Endothelial cell of umbilical vein (primary cell): Measurements from ENCODE around the gene CCNYL1. TPM values are rescaled to one million over a fixed set of nuclear protein-coding genes. Genes with fewer than 3 reads are reported as not detected.

Source experiments
- BruUV-seq: library from RNA; stranded (reverse); fragments of 400-500 nt; replicated peaks from 2 replicates; lab custom pipeline; 2021; lab: Mats Ljungman, UMichigan
- CTCF ChIA-PET: fragments of 300-600, 350-600 bp; sonication (Branson Sonifier 250); formaldehyde crosslinking; loops from one replicate; lab custom pipeline; 2021; ENCODE audit warnings: antibody characterized with exemption, inconsistent platforms; lab: Charles Lee
- POLR2A ChIA-PET: fragments of 300-600, 350-600 bp; sonication (Branson Sonifier 250); formaldehyde crosslinking; loops from one replicate; lab custom pipeline; 2021; ENCODE audit warnings: antibody characterized with exemption, inconsistent platforms; lab: Charles Lee
- DNase-seq: peaks from one replicate; pipeline ENCODE4 v3.0.0-alpha.2; 2011; ENCODE audit warnings: low read depth, low spot score
- FAIRE-seq: peaks from 2 replicates; lab custom pipeline; 2011; peaks lifted over from hg19 to GRCh38; lab: Jason Lieb, UNC
- H2AFZ ChIP-seq: 2 replicates; pipeline ENCODE4 v1.6.0; 2012; ENCODE audit warnings: low read depth, low read length, control low read depth, inconsistent platforms
- H3K27ac ChIP-seq: 2 replicates; pipeline ENCODE4 v1.5.1; 2011; ENCODE audit warnings: low read depth, mild to moderate bottlenecking, control low read depth, low read length, moderate library complexity; ENCODE audit not compliant: insufficient read depth
- H3K27me3 ChIP-seq, 2 experiments: 2 replicates each; pipeline versions ENCODE4 v1.6.0 to v1.6.1; 2011; ENCODE audit warnings: low read length in 2 of 2, mixed read lengths in 1 of 2; ENCODE audit not compliant: control insufficient read depth in 2 of 2, insufficient read depth in 2 of 2
- H3K36me3 ChIP-seq, 2 experiments: 2 replicates in 1 of 2; 3 replicates in 1 of 2; pipeline ENCODE4 v1.5.1; 2011; ENCODE audit warnings: low read length in 2 of 2, mild to moderate bottlenecking in 1 of 2, moderate library complexity in 1 of 2; ENCODE audit not compliant: control insufficient read depth in 2 of 2, insufficient read depth in 2 of 2; ENCODE audit errors: extremely low read depth in 1 of 2
- H3K4me1 ChIP-seq: 3 replicates; pipeline ENCODE4 v1.5.1; 2011; ENCODE audit warnings: mild to moderate bottlenecking, low read length; ENCODE audit not compliant: control insufficient read depth, insufficient read depth; ENCODE audit errors: extremely low read depth
- H3K4me2 ChIP-seq: 2 replicates; pipeline ENCODE4 v1.6.1; 2011; ENCODE audit warnings: low read length, control low read depth, mixed read lengths; ENCODE audit not compliant: insufficient read depth
- H3K4me3 ChIP-seq, 3 experiments: fragments of 200-600 bp in 1 of 3; sonication (generic), shearing (Covaris generic) in 1 of 3; replicated peaks in 1 of 3; 2 replicates each; pipeline ENCODE4 v1.5.1; 2011 to 2016; ENCODE audit warnings: control low read depth in 3 of 3, low read length in 3 of 3, mild to moderate bottlenecking in 2 of 3, inconsistent platforms in 1 of 3, low read depth in 1 of 3, moderate library complexity in 1 of 3; ENCODE audit not compliant: insufficient read depth in 1 of 3
- H3K79me2 ChIP-seq: 2 replicates; pipeline ENCODE4 v1.6.0; 2012; ENCODE audit warnings: low read length, inconsistent platforms; ENCODE audit not compliant: control insufficient read depth, insufficient read depth
- H3K9ac ChIP-seq: replicated peaks from 2 replicates; pipeline ENCODE3; 2011; ENCODE audit warnings: low read length, control low read depth; ENCODE audit not compliant: insufficient read depth; ENCODE audit errors: extremely low read depth
- H3K9me1 ChIP-seq: replicated peaks from 3 replicates; pipeline ENCODE4 v1.6.0; 2011; ENCODE audit warnings: mild to moderate bottlenecking, low read length; ENCODE audit not compliant: control insufficient read depth, insufficient read depth; ENCODE audit errors: extremely low read depth
- H3K9me3 ChIP-seq: replicated peaks from 2 replicates; pipeline ENCODE4 v1.5.1; 2012; ENCODE audit warnings: low read length, inconsistent platforms; ENCODE audit not compliant: control insufficient read depth, insufficient read depth
- H4K20me1 ChIP-seq: replicated peaks from 2 replicates; pipeline ENCODE3; 2011; ENCODE audit warnings: mild to moderate bottlenecking, low read length; ENCODE audit not compliant: control insufficient read depth, insufficient read depth; ENCODE audit errors: extremely low read depth
- CTCF ChIP-seq, 2 donors: IDR thresholded peaks; 1 replicate in 1 of 2; 2 replicates in 1 of 2; pipeline ENCODE4 v1.5.1; 2011; ENCODE audit warnings: low read length in 2 of 2, mild to moderate bottlenecking in 2 of 2, moderate library complexity in 2 of 2, control low read depth in 1 of 2, inconsistent platforms in 1 of 2, low read depth in 1 of 2; ENCODE audit not compliant: insufficient read depth in 1 of 2; ENCODE audit errors: extremely low read depth in 1 of 2
- EZH2 ChIP-seq: IDR thresholded peaks from 2 replicates; pipeline ENCODE4 v1.6.1; 2012; ENCODE audit warnings: borderline replicate concordance, low read depth, mild to moderate bottlenecking, moderate library complexity, low read length, inconsistent platforms; ENCODE audit not compliant: severe bottlenecking
- FOS ChIP-seq: IDR thresholded peaks from 2 replicates; pipeline ENCODE4 v1.6.1; 2011; ENCODE audit warnings: mild to moderate bottlenecking, low read length, moderate library complexity, borderline replicate concordance; ENCODE audit not compliant: insufficient read depth
- GATA2 ChIP-seq: IDR thresholded peaks from 2 replicates; pipeline ENCODE4 v1.7.0; 2011; ENCODE audit warnings: low read depth, mild to moderate bottlenecking, moderate library complexity, mixed read lengths, low read length; ENCODE audit not compliant: insufficient read length, insufficient read depth
- JUN ChIP-seq: IDR thresholded peaks from 2 replicates; pipeline ENCODE4 v1.6.1; 2011; ENCODE audit warnings: borderline replicate concordance, low read depth; ENCODE audit not compliant: insufficient read length, insufficient read depth
- MAX ChIP-seq: IDR thresholded peaks from 2 replicates; pipeline ENCODE4 v1.6.1; 2011; ENCODE audit not compliant: insufficient read depth, insufficient read length
- MYC ChIP-seq: IDR thresholded peaks from one replicate; pipeline ENCODE4 v1.6.1; 2011; ENCODE audit warnings: mild to moderate bottlenecking, low read depth, low read length
- POLR2A ChIP-seq: IDR thresholded peaks from 2 replicates; pipeline ENCODE4 v1.6.1; 2012; ENCODE audit warnings: low read depth, mild to moderate bottlenecking, control low read depth, low read length
- POLR2AphosphoS5 ChIP-seq: IDR thresholded peaks from 2 replicates; pipeline ENCODE4 v1.6.1; 2012; ENCODE audit warnings: low read depth, mild to moderate bottlenecking, control low read depth, low read length, moderate library complexity; ENCODE audit not compliant: insufficient read depth
- dilution Hi-C: fragments of 300-500 bp; cut with MboI; formaldehyde crosslinking; loops from one replicate; pipeline ENCODE4 v1.15.0; 2019; ENCODE audit warnings: low sequenced_read_pairs; ENCODE audit not compliant: extremely low pct_ligation_motif_present
- intact Hi-C: fragments of 100-400 bp; cut with micrococcal nuclease; formaldehyde crosslinking; loops from one replicate; pipeline ENCODE4 v1.10.0; 2022
- polyA plus RNA-seq, 4 experiments: library from polyadenylated mRNA; depleted of rRNA in 3 of 4; stranded (reverse) in 3 of 4; unstranded in 1 of 4; fragments of >200 nt; gene quantifications; 2 replicates each; pipeline versions ENCODE4 v1.2.1 to v1.2.3, GENCODE V29; 2011 to 2012; ENCODE audit warnings: missing spikeins in 1 of 4
- total RNA-seq: library from RNA; stranded (reverse); gene quantifications from 2 replicates; pipeline ENCODE4 v1.2.3, GENCODE V29; 2021

CCNYL1 gene
- total and polyA plus RNA-seq, 2 donors (not counting 3 experiments of a cell fraction or from before 2014, with no cell fraction given) = 15.2 to 49.3 TPM

DNA sequence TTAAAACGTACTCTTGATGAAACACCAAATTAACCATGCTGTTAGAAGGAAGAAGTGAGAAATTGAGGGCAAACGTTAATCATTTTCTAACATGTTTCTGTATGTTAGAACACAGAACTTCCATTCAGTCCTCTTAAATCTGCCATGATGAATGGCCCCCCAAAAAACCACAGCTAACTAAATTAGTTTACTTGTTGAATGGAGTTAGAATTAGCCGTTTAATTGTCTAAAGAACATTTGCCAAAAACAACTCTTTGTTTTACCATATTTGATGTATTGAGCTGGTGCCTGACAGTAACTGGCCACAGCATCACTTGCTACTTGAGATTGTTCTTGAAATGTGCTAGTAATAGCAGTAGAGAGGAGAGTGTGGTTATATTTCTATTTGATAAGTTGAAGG, 12.7 kb downstream of the CCNYL1 start:
- no peak overlapping the region for H3K27ac ChIP-seq
- no peaks in the 10 kb centered on the region for H3K27me3 ChIP-seq
- no peak overlapping the region for H2AFZ ChIP-seq
- H3K9me3 ChIP-seq = no peaks in the 10 kb centered on the region
- peaks cover 20% of the 10 kb centered on the region for H3K4me1 ChIP-seq
- dilution Hi-C loops = no loop called here
- no peak for TF ChIP-seq CTCF (IDR thresholded peaks at IDR 0.05; ENCODE audit: extremely low read depth in 1 of 2, insufficient read depth in 1 of 2, low read depth in 1 of 2, low read length in 2 of 2)
- TF ChIP-seq MYC = no peak
- no peak for TF ChIP-seq POLR2AphosphoS5
- TF ChIP-seq EZH2 = no peak
- no peak for TF ChIP-seq MAX
- TF ChIP-seq POLR2A = no peak
- no peak for TF ChIP-seq JUN
- TF ChIP-seq GATA2 = no peak
- TF ChIP-seq FOS = no peak
- no peak for DNase-seq
- no peaks in the 10 kb centered on the region for H4K20me1 ChIP-seq
- ChIA-PET POLR2A (interaction anchor here (0.7 kb wide), 1 partner anchor 94 kb away, joined by 3 read pairs; no protein-coding TSS in a partner anchor), CTCF (interaction anchor here (1.0 to 2.5 kb wide), 4 partner anchors 11 to 98 kb away, joined by 3 to 12 read pairs (median 4); no protein-coding TSS in a partner anchor)
- FAIRE-seq = no peak
- peaks cover 0 to 6% of the 10 kb centered on the region in 2 experiments for H3K36me3 ChIP-seq
- H3K4me2 ChIP-seq = no peak overlapping the region
- intact Hi-C loops = loop anchor here (10.0 kb wide), 1 partner anchor 919 kb away; no protein-coding TSS in a partner anchor
- H3K4me3 ChIP-seq = no peak overlapping the region
- no peaks in the 10 kb centered on the region for H3K9me1 ChIP-seq
- no TSS peak for BruUV-seq
- H3K79me2 ChIP-seq = peaks cover 12% of the 10 kb centered on the region
- no peak overlapping the region for H3K9ac ChIP-seq
